Vagina (tissue), 2 donors: Measurements from ENCODE around the gene SLF1.

Experiments
- CTCF ChIP-seq, 3 experiments: fragments of 450-650 bp in 2 of 3; fragments of 200-600 bp in 1 of 3; sonication (generic) in 1 of 3; IDR thresholded peaks; one replicate each; pipeline ENCODE4 v1.5.1; 2017 to 2019; ENCODE audit warnings: antibody characterized with exemption in 3 of 3, mild to moderate bottlenecking in 2 of 3, moderate library complexity in 2 of 3
- POLR2A ChIP-seq, 2 donors: fragments of 450-650 bp; IDR thresholded peaks; one replicate each; pipeline ENCODE4 v1.6.1; 2017; ENCODE audit warnings: antibody characterized with exemption in 2 of 2, mild to moderate bottlenecking in 2 of 2, moderate library complexity in 2 of 2
- POLR2AphosphoS5 ChIP-seq, 2 donors: sonication (generic); formaldehyde crosslinking; IDR thresholded peaks; one replicate each; pipeline ENCODE4 v1.9.0; 2017; ENCODE audit warnings: antibody characterized with exemption in 2 of 2, mild to moderate bottlenecking in 2 of 2, low read depth in 1 of 2; ENCODE audit not compliant: insufficient read depth in 1 of 2

GRCh38 chr5:94632024-94632423 is 13.6 kb downstream of the SLF1 start:
- TF ChIP-seq POLR2AphosphoS5 (IDR thresholded peaks at IDR 0.05; ENCODE audit: insufficient read depth in 1 of 2, low read depth in 1 of 2) (no peak), POLR2A (IDR thresholded peaks at IDR 0.05) (no peak), CTCF (IDR thresholded peaks at IDR 0.05) (no peak)
